ENCODE data around the gene C1QA. TPM values are rescaled to one million over a fixed set of nuclear protein-coding genes. Genes with fewer than 3 reads are reported as not detected.

Gene C1QA
- total and polyA plus RNA-seq, 3 donors from 2014 or later = 8.7 to 142 (median 29.8) TPM

- no peaks in the 10 kb centered on the region for H3K4me1 ChIP-seq
- TF ChIP-seq POLR2A (IDR thresholded peaks at IDR 0.05) = no peak
- TF ChIP-seq CTCF (IDR thresholded peaks at IDR 0.05) = no peak
- DNase-seq = no peak
- 56 to 80% methylated on average over 1 to 5 of the region's 5 CpGs for WGBS, 2 donors
- intact Hi-C loops (cut with DNase I; ENCODE audit: low total_unique reads) = no loop called here
- H3K27ac ChIP-seq = no peak overlapping the region
- no peak overlapping the region for H3K4me3 ChIP-seq
- H3K9me3 ChIP-seq = no peaks in the 10 kb centered on the region
- no peaks in the 10 kb centered on the region for H3K27me3 ChIP-seq
- no peaks in the 10 kb centered on the region for H3K36me3 ChIP-seq (ENCODE audit: low read depth, missing control alignments)
Observed at GRCh38 chr1:22627331-22627730, 9.1 kb upstream of the C1QA start.

DNA sequence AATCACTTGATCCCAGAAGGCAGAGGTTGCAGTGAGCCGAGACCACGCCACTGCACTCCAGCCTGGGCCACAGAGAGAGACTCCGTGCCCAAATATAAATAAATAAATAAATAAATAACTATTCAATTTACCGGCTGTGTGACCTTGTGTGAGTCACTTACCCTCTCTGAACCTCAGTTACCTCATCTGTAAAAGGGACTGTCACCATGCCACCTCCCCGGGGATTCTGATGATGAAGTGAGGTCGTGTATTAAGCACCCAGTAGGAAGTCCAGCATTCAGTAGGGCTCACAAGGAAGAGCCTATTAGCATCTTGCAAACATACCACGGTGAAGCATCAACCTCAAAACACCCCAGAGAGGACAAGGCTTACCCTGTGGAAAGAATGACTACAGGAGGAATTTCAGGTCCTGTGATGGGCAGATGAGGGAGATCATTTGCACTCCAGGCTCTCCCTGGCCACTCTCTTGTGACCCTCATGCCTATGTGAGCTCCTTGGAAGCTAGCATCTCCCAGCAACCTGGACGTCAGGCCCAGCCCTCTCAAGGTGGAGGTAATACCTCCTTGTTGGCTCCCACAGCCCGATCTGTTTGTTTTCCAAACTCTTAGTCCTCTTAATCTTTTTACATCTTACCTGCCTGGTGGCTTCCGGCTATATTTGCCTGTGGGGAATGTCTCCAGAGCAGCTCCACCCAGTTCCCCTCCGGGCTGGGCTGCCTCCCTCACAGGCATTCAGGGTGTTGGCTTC lies 7.6 kb upstream of the C1QA start:
- TF ChIP-seq POLR2A (IDR thresholded peaks at IDR 0.05) (no peak), CTCF (IDR thresholded peaks at IDR 0.05) (no peak)
- Histone ChIP-seq H3K36me3 (ENCODE audit: low read depth, missing control alignments) (no peaks in the 10 kb centered on the region), H3K27ac (no peak overlapping the region), H3K4me1 (no peaks in the 10 kb centered on the region), H3K27me3 (no peaks in the 10 kb centered on the region), H3K9me3 (no peaks in the 10 kb centered on the region), H3K4me3 (no peak overlapping the region)
- intact Hi-C loops (cut with DNase I; ENCODE audit: low total_unique reads) = no loop called here
- no peak for DNase-seq
- WGBS, 2 donors = 62 to 63% methylated on average over 11 of the region's 11 CpGs

- intact Hi-C loops (cut with DNase I; ENCODE audit: low total_unique reads) = no loop called here
- no peak for DNase-seq
- TF ChIP-seq POLR2A (IDR thresholded peaks at IDR 0.05) (no peak), CTCF (IDR thresholded peaks at IDR 0.05) (no peak)
- Histone ChIP-seq H3K9me3 (no peaks in the 10 kb centered on the region), H3K4me1 (no peaks in the 10 kb centered on the region), H3K27me3 (no peaks in the 10 kb centered on the region), H3K36me3 (ENCODE audit: low read depth, missing control alignments) (no peaks in the 10 kb centered on the region), H3K4me3 (no peak overlapping the region), H3K27ac (no peak overlapping the region)
- 58 to 69% methylated on average over 2 of the region's 2 CpGs for WGBS, 2 donors
Observed at GRCh38 chr1:22629886-22630285, 6.5 kb upstream of the C1QA start.

GRCh38 chr1:22633697-22634463 lies 2.5 kb upstream of the C1QA start:
- no peaks in the 10 kb centered on the region for H3K27me3 ChIP-seq
- intact Hi-C loops (cut with DNase I; ENCODE audit: low total_unique reads) = no loop called here
- H3K4me3 ChIP-seq = no peak overlapping the region
- TF ChIP-seq POLR2A (IDR thresholded peaks at IDR 0.05) = no peak
- no peak overlapping the region for H3K27ac ChIP-seq
- DNase-seq = no peak
- H3K9me3 ChIP-seq = no peaks in the 10 kb centered on the region
- no peaks in the 10 kb centered on the region for H3K4me1 ChIP-seq
- no peaks in the 10 kb centered on the region for H3K36me3 ChIP-seq (ENCODE audit: low read depth, missing control alignments)
- 91% methylated on average over 10 of the region's 10 CpGs for WGBS, 2 donors

GRCh38 chr1:22635436-22635835 lies 992 bp upstream of the C1QA start:
- 83 to 85% methylated on average over 6 to 7 of the region's 7 CpGs for WGBS, 2 donors
- Histone ChIP-seq H3K36me3 (ENCODE audit: low read depth, missing control alignments) (no peaks in the 10 kb centered on the region), H3K4me1 (no peaks in the 10 kb centered on the region), H3K27ac (no peak overlapping the region), H3K4me3 (no peak overlapping the region), H3K9me3 (no peaks in the 10 kb centered on the region), H3K27me3 (no peaks in the 10 kb centered on the region)
- TF ChIP-seq CTCF (IDR thresholded peaks at IDR 0.05) (no peak), POLR2A (IDR thresholded peaks at IDR 0.05) (no peak)
- intact Hi-C loops (cut with DNase I; ENCODE audit: low total_unique reads) = no loop called here
- DNase-seq = no peak
